ENCODE measurements around the gene KRT15.

The KRT15 gene

DNA sequence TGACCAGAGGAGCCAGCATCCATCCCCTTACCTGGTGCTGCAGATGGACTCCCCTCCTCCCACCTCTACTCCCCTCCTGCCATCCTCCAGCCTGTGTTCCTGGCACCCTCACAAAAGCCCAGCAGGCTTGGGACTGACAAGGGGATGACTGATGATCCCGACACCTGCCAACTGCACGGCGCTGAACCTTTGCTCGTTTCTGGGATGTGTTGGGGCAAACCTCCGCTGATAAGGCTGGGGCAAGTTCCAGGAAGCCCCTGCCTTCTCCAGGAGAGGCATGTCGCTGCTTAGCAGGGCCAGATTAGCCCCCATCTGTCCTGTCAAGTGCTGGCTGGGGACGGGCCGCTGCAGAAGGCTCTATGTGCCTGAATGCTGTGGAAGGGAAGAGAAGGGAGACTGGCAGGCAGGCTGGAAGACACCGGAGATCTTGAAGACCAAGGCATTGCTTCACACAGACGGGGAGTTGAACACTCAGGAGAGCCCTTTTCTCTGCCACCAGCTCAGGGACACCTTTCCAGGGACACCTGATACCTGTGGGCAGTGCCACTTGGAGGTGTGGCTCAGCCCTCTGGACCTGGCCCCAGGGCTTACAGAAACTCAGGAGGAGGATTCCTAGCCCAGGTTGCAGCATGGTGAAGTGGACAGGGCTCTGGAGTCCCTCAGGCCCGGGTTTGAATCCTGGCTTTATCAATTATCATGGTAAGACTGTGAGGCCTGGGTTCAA is 973 bp upstream of the KRT15 start:
- TF ChIP-seq, protein P1, sequence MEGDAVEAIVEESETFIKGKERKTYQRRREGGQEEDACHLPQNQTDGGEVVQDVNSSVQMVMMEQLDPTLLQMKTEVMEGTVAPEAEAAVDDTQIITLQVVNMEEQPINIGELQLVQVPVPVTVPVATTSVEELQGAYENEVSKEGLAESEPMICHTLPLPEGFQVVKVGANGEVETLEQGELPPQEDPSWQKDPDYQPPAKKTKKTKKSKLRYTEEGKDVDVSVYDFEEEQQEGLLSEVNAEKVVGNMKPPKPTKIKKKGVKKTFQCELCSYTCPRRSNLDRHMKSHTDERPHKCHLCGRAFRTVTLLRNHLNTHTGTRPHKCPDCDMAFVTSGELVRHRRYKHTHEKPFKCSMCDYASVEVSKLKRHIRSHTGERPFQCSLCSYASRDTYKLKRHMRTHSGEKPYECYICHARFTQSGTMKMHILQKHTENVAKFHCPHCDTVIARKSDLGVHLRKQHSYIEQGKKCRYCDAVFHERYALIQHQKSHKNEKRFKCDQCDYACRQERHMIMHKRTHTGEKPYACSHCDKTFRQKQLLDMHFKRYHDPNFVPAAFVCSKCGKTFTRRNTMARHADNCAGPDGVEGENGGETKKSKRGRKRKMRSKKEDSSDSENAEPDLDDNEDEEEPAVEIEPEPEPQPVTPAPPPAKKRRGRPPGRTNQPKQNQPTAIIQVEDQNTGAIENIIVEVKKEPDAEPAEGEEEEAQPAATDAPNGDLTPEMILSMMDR (conservative IDR thresholded peaks at IDR 0.05; ENCODE audit: low read depth, low read length), result no peak
- no peaks in the 10 kb centered on the region for H3K79me2 ChIP-seq (ENCODE audit: insufficient read depth, low read depth)
- no peaks in the 10 kb centered on the region for H4K20me1 ChIP-seq (ENCODE audit: insufficient read depth)
- no peak overlapping the region for H3K4me3 ChIP-seq (IDR thresholded peaks at IDR 0.05; ENCODE audit: insufficient read depth, low read depth, low read length)
- H3K27me3 ChIP-seq (ENCODE audit: insufficient read depth, low read depth), result no peaks in the 10 kb centered on the region; the same call in 1 of the 2 replicates
- no peaks in the 10 kb centered on the region for H3K36me3 ChIP-seq (ENCODE audit: insufficient read depth)
- no peak overlapping the region for H3K9ac ChIP-seq
- H2AFZ ChIP-seq (ENCODE audit: low read depth), result no peak overlapping the region
- no peaks in the 10 kb centered on the region for H3K4me1 ChIP-seq (ENCODE audit: low read depth, poor library complexity, severe bottlenecking)
- H3K27ac ChIP-seq, result no peak overlapping the region
- H3K4me2 ChIP-seq, result no peak overlapping the region

DNA sequence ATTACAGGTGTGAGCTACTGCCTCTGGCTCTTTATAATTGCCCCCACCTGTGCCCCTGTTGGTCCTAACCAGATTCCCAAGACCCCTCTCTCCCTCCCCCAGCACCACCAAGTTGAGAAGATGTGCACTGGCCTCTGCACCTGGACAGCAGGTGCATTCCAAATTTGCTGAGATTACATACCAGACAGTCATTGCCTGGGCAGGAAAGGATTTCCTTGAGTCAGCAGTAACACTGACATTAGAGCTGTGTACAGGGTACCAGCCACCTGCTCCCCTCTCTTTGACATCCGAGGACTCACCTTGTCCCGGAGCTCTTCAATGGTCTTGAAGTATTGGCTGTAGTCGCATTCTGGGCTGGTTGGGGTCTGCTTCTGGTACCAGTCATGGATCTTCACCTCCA is 659 bp downstream of the KRT15 start:
- H3K27me3 ChIP-seq (ENCODE audit: insufficient read depth, low read depth), result no peaks in the 10 kb centered on the region
- H3K4me1 ChIP-seq (ENCODE audit: low read depth, poor library complexity, severe bottlenecking), result no peaks in the 10 kb centered on the region
- no peak overlapping the region for H3K9ac ChIP-seq
- H3K27ac ChIP-seq, result no peak overlapping the region
- H2AFZ ChIP-seq (ENCODE audit: low read depth), result no peak overlapping the region
- H3K4me2 ChIP-seq, result no peak overlapping the region
- no peaks in the 10 kb centered on the region for H3K36me3 ChIP-seq (ENCODE audit: insufficient read depth)
- no peaks in the 10 kb centered on the region for H3K79me2 ChIP-seq (ENCODE audit: insufficient read depth, low read depth)
- H4K20me1 ChIP-seq (ENCODE audit: insufficient read depth), result no peaks in the 10 kb centered on the region
- no peak overlapping the region for H3K4me3 ChIP-seq (IDR thresholded peaks at IDR 0.05; ENCODE audit: insufficient read depth, low read depth, low read length)
- TF ChIP-seq, protein P1 (conservative IDR thresholded peaks at IDR 0.05; ENCODE audit: low read depth, low read length), result no peak

DNA sequence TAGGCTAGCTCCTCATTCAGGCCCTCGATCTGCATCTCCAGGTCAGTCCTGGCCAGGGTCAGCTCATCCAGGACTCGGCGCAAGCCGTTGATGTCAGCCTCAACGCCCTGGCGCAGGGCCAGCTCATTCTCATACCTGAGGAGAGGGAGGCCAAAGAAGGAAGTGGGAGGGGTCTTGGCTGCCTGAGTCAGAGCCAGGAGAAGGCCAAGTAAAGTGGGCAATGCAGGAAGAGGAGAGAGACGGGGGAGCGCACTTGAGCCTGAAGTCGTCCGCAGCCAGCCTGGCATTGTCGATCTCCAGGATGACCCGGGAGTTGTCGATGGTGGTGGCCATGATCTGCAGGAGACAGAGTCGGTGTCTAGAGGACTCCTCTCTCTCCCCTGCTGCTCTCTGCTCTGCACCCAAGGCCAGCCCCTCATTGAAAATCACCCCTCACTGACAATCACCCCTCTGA is 1.8 kb downstream of the KRT15 start:
- H3K27me3 ChIP-seq (ENCODE audit: insufficient read depth, low read depth), result no peaks in the 10 kb centered on the region
- H2AFZ ChIP-seq (ENCODE audit: low read depth), result no peak overlapping the region
- TF ChIP-seq, protein P1 (conservative IDR thresholded peaks at IDR 0.05; ENCODE audit: low read depth, low read length), result no peak
- H4K20me1 ChIP-seq (ENCODE audit: insufficient read depth), result no peaks in the 10 kb centered on the region
- no peak overlapping the region for H3K4me2 ChIP-seq
- no peak overlapping the region for H3K9ac ChIP-seq
- no peaks in the 10 kb centered on the region for H3K36me3 ChIP-seq (ENCODE audit: insufficient read depth)
- H3K27ac ChIP-seq, result no peak overlapping the region
- H3K4me3 ChIP-seq (IDR thresholded peaks at IDR 0.05; ENCODE audit: insufficient read depth, low read depth, low read length), result no peak overlapping the region
- H3K4me1 ChIP-seq (ENCODE audit: low read depth, poor library complexity, severe bottlenecking), result no peaks in the 10 kb centered on the region
- H3K79me2 ChIP-seq (ENCODE audit: insufficient read depth, low read depth), result no peaks in the 10 kb centered on the region

DNA sequence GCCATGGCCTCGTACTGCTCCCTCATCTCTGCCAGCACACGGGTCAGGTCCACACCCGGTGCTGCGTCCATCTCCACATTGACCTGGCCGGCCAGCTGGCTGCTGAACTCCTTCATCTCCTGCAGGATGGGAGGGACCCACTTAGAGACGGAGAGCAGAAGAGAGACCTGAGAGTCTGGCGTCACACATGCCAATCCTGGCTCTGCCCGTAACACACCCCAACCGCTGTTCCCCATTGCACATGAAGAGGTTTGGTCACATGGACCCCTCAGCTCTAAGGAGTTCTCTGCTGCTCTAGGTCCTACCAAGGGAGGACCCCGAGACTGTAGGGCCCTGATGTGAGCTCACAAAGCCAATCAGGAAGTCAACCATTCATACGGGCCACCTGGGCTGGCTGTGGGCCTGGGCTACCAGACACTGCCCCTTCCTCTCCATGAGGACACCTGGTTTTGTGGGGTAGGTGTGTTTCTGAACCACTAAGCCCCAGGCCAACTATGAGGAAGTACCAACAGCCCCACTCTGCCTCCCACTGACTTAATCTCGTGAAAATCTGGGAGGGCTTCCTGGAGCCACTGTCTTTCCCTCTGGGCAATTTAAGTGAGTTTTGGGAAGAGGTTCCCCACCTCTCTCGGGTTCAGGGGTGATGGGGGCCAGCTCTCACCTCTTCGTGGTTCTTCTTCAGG is 2.4 kb downstream of the KRT15 start:
- Histone ChIP-seq H3K4me2 (no peak overlapping the region), H2AFZ (ENCODE audit: low read depth) (no peak overlapping the region), H3K36me3 (ENCODE audit: insufficient read depth) (no peaks in the 10 kb centered on the region), H3K9ac (no peak overlapping the region), H4K20me1 (ENCODE audit: insufficient read depth) (no peaks in the 10 kb centered on the region), H3K79me2 (ENCODE audit: insufficient read depth, low read depth) (no peaks in the 10 kb centered on the region), H3K4me1 (ENCODE audit: low read depth, poor library complexity, severe bottlenecking) (no peaks in the 10 kb centered on the region), H3K4me3 (IDR thresholded peaks at IDR 0.05; ENCODE audit: insufficient read depth, low read depth, low read length) (no peak overlapping the region), H3K27me3 (ENCODE audit: insufficient read depth, low read depth) (no peaks in the 10 kb centered on the region), H3K27ac (no peak overlapping the region)
- TF ChIP-seq, protein P1 (conservative IDR thresholded peaks at IDR 0.05; ENCODE audit: low read depth, low read length), result no peak

Data from KMS-11 (cell line).